Neural cell (in vitro differentiated cells): ENCODE results near the gene GASK1A.

Source experiments
- CTCF ChIP-seq: fragments of 450-650 bp; IDR thresholded peaks from 2 replicates; pipeline ENCODE4 v1.5.1; 2014; ENCODE audit warnings: antibody characterized with exemption, mild to moderate bottlenecking, moderate library complexity; ENCODE audit not compliant: poor library complexity, severe bottlenecking
- EP300 ChIP-seq: fragments of 450-650 bp; conservative IDR thresholded peaks from 2 replicates; pipeline ENCODE4 v1.6.1; 2014; ENCODE audit warnings: antibody characterized with exemption, mild to moderate bottlenecking, moderate library complexity; ENCODE audit not compliant: poor library complexity, severe bottlenecking
- EZH2 ChIP-seq: fragments of 200-600, 300-800 bp; shearing (Covaris generic), sonication (generic); IDR thresholded peaks from 2 replicates; pipeline ENCODE4 v1.6.1; 2014; ENCODE audit warnings: antibody characterized with exemption, low read length, borderline replicate concordance, mild to moderate bottlenecking; ENCODE audit not compliant: insufficient read depth, poor library complexity, severe bottlenecking
- MXI1 ChIP-seq: fragments of 450-650 bp; conservative IDR thresholded peaks from 2 replicates; pipeline ENCODE4 v1.6.1; 2014; ENCODE audit warnings: antibody characterized with exemption, mild to moderate bottlenecking; ENCODE audit not compliant: poor library complexity, severe bottlenecking
- POLR2AphosphoS5 ChIP-seq: IDR thresholded peaks from 2 replicates; pipeline ENCODE4 v1.6.1; 2012
- RAD21 ChIP-seq: fragments of 450-650 bp; conservative IDR thresholded peaks from 2 replicates; pipeline ENCODE4 v1.6.1; 2014; ENCODE audit warnings: antibody characterized with exemption, mild to moderate bottlenecking, moderate library complexity
- REST ChIP-seq: IDR thresholded peaks from 2 replicates; pipeline ENCODE4 v1.6.1; 2012; ENCODE audit warnings: borderline replicate concordance
- TAF1 ChIP-seq: IDR thresholded peaks from 2 replicates; pipeline ENCODE4 v1.6.1; 2012; ENCODE audit warnings: low read depth

GRCh38 chr3:43071313-43071893 lies 92.3 kb downstream of the GASK1A start:
- TF ChIP-seq CTCF (no peak), MXI1 (no peak), EZH2 (no peak), TAF1 (no peak), RAD21 (no peak), EP300 (no peak), REST (no peak), POLR2AphosphoS5 (no peak)
